ENCODE measurements around the gene TMEM132C. TPM values are rescaled to one million over a fixed set of nuclear protein-coding genes. Genes with fewer than 3 reads are reported as not detected.

TMEM132C gene
- total RNA-seq, 1 experiment from 2014 or later, result not detected

DNA sequence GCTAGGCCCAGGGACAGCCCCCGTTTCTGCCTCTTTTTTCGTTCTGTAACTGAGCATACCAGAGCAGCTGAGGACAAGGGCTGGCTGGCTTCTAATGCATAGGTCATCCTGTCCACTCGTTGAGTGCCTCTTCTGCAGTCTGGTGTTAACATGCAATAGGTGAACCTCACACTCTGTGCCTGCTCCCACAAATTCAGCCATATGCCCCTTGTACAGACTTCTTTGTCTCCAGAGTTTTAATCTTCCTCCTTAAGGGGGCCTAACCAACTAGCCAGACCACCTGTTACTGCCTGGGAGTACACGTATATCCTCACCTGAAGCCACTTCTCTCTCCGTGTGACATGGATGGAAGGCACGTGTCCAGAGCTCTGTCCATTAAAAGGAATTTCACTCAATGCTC is 445.7 kb downstream of the TMEM132C start (continued):
- TF ChIP-seq, protein P1, sequence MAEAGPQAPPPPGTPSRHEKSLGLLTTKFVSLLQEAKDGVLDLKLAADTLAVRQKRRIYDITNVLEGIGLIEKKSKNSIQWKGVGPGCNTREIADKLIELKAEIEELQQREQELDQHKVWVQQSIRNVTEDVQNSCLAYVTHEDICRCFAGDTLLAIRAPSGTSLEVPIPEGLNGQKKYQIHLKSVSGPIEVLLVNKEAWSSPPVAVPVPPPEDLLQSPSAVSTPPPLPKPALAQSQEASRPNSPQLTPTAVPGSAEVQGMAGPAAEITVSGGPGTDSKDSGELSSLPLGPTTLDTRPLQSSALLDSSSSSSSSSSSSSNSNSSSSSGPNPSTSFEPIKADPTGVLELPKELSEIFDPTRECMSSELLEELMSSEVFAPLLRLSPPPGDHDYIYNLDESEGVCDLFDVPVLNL (CRISPR knock-in tag; IDR thresholded peaks at IDR 0.05; ENCODE audit: borderline replicate concordance, low read depth), result no peak
- no peak for TF ChIP-seq TP53 (CRISPR knock-in tag; IDR thresholded peaks at IDR 0.05)
- TF ChIP-seq, protein P2, sequence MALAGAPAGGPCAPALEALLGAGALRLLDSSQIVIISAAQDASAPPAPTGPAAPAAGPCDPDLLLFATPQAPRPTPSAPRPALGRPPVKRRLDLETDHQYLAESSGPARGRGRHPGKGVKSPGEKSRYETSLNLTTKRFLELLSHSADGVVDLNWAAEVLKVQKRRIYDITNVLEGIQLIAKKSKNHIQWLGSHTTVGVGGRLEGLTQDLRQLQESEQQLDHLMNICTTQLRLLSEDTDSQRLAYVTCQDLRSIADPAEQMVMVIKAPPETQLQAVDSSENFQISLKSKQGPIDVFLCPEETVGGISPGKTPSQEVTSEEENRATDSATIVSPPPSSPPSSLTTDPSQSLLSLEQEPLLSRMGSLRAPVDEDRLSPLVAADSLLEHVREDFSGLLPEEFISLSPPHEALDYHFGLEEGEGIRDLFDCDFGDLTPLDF (CRISPR knock-in tag; IDR thresholded peaks at IDR 0.05), result no peak

DNA sequence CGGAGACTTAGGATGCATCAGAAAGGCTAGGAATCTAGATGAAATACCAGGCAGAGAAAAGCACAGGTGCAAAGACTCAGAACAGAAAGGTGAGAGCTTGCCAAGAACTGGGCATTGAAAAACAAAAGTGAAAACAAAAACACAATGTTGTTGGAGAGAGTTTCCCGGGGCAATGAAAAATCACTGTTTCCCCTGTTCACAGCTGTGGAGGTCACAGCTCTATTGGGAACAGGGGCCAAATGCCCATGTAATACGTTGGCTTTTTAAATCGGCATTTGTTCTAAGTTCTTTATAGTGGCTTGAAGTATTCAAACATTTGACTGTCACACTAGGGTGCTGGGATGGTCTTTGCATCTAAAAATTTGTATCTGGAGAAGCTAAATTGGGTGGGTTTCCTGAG is 448.5 kb downstream of the TMEM132C start:
- POLR2A ChIA-PET, result no interaction called here
- no peak for DNase-seq (ENCODE audit: low spot score)
- CTCF ChIA-PET, result no interaction called here
- no peak for ATAC-seq
- Mint-ChIP-seq H3K27ac (no peak overlapping the region), H3K27me3 (ENCODE audit: low read depth) (peaks cover 17% of the 10 kb centered on the region), H3K4me3 (no peak overlapping the region), H3K4me1 (no peaks in the 10 kb centered on the region), H3K36me3 (peaks cover 84% of the 10 kb centered on the region), H3K9me3 (peaks cover 83% of the 10 kb centered on the region)
- TF ChIP-seq, protein P3, sequence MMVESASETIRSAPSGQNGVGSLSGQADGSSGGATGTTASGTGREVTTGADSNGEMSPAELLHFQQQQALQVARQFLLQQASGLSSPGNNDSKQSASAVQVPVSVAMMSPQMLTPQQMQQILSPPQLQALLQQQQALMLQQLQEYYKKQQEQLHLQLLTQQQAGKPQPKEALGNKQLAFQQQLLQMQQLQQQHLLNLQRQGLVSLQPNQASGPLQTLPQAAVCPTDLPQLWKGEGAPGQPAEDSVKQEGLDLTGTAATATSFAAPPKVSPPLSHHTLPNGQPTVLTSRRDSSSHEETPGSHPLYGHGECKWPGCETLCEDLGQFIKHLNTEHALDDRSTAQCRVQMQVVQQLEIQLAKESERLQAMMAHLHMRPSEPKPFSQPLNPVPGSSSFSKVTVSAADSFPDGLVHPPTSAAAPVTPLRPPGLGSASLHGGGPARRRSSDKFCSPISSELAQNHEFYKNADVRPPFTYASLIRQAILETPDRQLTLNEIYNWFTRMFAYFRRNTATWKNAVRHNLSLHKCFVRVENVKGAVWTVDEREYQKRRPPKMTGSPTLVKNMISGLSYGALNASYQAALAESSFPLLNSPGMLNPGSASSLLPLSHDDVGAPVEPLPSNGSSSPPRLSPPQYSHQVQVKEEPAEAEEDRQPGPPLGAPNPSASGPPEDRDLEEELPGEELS (CRISPR knock-in tag; IDR thresholded peaks at IDR 0.05), result no peak
- no peak for TF ChIP-seq ZNF416 (CRISPR knock-in tag; IDR thresholded peaks at IDR 0.05)

DNA sequence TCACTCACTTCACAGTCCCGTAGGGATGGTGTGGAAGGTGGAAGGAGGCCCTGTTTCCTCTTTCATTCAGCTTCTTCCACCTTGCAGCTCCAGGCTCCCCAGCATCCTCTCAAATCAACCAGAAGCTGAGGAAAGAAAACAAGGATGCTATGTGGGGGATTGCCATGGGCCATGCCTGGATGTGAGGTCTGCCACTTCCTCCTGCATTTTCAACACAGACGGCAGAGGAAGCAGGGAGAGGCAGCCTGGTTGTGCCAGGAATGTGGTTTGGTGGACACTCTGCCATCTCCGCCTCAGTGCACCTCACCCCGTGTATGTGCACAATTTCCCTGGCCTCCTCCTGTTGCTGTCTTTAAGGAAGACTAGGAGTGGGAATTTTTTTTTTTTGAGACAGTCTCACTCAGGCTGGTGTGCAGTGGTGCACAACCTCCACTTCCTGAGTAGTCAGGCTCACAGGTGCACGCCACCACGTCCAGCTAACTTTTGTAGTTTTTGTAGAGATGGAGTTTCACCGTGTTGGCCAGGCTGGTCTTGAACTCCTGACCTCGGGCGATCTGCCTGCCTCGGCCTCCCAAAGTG is 457.6 kb downstream of the TMEM132C start:
- H3K27ac Mint-ChIP-seq, result no peak overlapping the region
- no peak for ATAC-seq
- CTCF ChIA-PET, result no interaction called here

More for the DNA sequence above, 457.6 kb downstream of the TMEM132C start:
- H3K27me3 Mint-ChIP-seq (ENCODE audit: low read depth), result peaks cover 5% of the 10 kb centered on the region; the same call in 1 of the 2 replicates
- POLR2A ChIA-PET, result no interaction called here
- no peak for DNase-seq (ENCODE audit: low spot score)
- peaks cover 76% of the 10 kb centered on the region for H3K9me3 Mint-ChIP-seq
- TF ChIP-seq SOX15 (CRISPR knock-in tag; IDR thresholded peaks at IDR 0.05), result no peak
- TF ChIP-seq FOXK1 (CRISPR knock-in tag; IDR thresholded peaks at IDR 0.05), result no peak
- TF ChIP-seq MYBL2 (CRISPR knock-in tag; IDR thresholded peaks at IDR 0.05), result no peak
- TF ChIP-seq, protein P4, sequence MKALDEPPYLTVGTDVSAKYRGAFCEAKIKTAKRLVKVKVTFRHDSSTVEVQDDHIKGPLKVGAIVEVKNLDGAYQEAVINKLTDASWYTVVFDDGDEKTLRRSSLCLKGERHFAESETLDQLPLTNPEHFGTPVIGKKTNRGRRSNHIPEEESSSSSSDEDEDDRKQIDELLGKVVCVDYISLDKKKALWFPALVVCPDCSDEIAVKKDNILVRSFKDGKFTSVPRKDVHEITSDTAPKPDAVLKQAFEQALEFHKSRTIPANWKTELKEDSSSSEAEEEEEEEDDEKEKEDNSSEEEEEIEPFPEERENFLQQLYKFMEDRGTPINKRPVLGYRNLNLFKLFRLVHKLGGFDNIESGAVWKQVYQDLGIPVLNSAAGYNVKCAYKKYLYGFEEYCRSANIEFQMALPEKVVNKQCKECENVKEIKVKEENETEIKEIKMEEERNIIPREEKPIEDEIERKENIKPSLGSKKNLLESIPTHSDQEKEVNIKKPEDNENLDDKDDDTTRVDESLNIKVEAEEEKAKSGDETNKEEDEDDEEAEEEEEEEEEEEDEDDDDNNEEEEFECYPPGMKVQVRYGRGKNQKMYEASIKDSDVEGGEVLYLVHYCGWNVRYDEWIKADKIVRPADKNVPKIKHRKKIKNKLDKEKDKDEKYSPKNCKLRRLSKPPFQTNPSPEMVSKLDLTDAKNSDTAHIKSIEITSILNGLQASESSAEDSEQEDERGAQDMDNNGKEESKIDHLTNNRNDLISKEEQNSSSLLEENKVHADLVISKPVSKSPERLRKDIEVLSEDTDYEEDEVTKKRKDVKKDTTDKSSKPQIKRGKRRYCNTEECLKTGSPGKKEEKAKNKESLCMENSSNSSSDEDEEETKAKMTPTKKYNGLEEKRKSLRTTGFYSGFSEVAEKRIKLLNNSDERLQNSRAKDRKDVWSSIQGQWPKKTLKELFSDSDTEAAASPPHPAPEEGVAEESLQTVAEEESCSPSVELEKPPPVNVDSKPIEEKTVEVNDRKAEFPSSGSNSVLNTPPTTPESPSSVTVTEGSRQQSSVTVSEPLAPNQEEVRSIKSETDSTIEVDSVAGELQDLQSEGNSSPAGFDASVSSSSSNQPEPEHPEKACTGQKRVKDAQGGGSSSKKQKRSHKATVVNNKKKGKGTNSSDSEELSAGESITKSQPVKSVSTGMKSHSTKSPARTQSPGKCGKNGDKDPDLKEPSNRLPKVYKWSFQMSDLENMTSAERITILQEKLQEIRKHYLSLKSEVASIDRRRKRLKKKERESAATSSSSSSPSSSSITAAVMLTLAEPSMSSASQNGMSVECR (CRISPR knock-in tag; IDR thresholded peaks at IDR 0.05; ENCODE audit: borderline replicate concordance), result no peak
- TF ChIP-seq ZNF671 (CRISPR knock-in tag; IDR thresholded peaks at IDR 0.05), result no peak
- no peak for TF ChIP-seq NFATC4 (CRISPR knock-in tag; IDR thresholded peaks at IDR 0.05)
- TF ChIP-seq ZNF396 (CRISPR knock-in tag; IDR thresholded peaks at IDR 0.05; ENCODE audit: borderline replicate concordance), result no peak
- TF ChIP-seq, protein P5, sequence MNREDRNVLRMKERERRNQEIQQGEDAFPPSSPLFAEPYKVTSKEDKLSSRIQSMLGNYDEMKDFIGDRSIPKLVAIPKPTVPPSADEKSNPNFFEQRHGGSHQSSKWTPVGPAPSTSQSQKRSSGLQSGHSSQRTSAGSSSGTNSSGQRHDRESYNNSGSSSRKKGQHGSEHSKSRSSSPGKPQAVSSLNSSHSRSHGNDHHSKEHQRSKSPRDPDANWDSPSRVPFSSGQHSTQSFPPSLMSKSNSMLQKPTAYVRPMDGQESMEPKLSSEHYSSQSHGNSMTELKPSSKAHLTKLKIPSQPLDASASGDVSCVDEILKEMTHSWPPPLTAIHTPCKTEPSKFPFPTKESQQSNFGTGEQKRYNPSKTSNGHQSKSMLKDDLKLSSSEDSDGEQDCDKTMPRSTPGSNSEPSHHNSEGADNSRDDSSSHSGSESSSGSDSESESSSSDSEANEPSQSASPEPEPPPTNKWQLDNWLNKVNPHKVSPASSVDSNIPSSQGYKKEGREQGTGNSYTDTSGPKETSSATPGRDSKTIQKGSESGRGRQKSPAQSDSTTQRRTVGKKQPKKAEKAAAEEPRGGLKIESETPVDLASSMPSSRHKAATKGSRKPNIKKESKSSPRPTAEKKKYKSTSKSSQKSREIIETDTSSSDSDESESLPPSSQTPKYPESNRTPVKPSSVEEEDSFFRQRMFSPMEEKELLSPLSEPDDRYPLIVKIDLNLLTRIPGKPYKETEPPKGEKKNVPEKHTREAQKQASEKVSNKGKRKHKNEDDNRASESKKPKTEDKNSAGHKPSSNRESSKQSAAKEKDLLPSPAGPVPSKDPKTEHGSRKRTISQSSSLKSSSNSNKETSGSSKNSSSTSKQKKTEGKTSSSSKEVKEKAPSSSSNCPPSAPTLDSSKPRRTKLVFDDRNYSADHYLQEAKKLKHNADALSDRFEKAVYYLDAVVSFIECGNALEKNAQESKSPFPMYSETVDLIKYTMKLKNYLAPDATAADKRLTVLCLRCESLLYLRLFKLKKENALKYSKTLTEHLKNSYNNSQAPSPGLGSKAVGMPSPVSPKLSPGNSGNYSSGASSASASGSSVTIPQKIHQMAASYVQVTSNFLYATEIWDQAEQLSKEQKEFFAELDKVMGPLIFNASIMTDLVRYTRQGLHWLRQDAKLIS (CRISPR knock-in tag; IDR thresholded peaks at IDR 0.05; ENCODE audit: borderline replicate concordance), result no peak
- TF ChIP-seq GTF2I (CRISPR knock-in tag; conservative IDR thresholded peaks at IDR 0.05), result no peak
- no peak for TF ChIP-seq TCF7 (CRISPR knock-in tag; IDR thresholded peaks at IDR 0.05; ENCODE audit: low read depth)
- TF ChIP-seq, protein P6, sequence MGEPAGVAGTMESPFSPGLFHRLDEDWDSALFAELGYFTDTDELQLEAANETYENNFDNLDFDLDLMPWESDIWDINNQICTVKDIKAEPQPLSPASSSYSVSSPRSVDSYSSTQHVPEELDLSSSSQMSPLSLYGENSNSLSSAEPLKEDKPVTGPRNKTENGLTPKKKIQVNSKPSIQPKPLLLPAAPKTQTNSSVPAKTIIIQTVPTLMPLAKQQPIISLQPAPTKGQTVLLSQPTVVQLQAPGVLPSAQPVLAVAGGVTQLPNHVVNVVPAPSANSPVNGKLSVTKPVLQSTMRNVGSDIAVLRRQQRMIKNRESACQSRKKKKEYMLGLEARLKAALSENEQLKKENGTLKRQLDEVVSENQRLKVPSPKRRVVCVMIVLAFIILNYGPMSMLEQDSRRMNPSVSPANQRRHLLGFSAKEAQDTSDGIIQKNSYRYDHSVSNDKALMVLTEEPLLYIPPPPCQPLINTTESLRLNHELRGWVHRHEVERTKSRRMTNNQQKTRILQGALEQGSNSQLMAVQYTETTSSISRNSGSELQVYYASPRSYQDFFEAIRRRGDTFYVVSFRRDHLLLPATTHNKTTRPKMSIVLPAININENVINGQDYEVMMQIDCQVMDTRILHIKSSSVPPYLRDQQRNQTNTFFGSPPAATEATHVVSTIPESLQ (CRISPR knock-in tag; IDR thresholded peaks at IDR 0.05), result no peak
- TF ChIP-seq, protein P3 (CRISPR knock-in tag; IDR thresholded peaks at IDR 0.05), result no peak
- TF ChIP-seq TP53 (CRISPR knock-in tag; IDR thresholded peaks at IDR 0.05), result no peak
- H3K4me1 Mint-ChIP-seq, result no peaks in the 10 kb centered on the region
- no peak overlapping the region for H3K4me3 Mint-ChIP-seq
- peaks cover 69% of the 10 kb centered on the region for H3K36me3 Mint-ChIP-seq

Measured in WTC11 (cell line).